ENCODE measurements around the gene MINDY4.

Gene MINDY4

DNA sequence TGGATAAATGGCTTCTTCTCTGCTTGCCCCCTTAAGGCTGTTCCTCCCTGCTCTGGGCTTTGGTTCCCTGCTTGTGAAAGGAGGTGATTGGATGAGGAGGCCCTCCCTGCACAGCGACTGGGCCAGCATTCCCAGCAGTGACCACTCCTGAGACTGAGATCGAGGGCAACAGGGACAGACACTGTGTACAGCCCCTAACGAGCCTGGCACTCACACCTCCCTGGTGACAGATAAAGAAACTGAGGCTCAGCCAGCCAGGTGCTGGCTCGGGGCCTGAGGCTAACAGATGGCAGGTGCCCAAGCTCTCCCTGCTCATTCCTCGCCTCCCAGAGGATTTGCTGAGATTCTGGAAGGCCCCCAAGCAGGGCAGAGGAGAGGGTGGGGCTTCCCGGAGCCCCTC is 128.4 kb downstream of the MINDY4 start:
- no peak for DNase-seq (ENCODE audit: low read depth)
- H3K4me3 ChIP-seq (ENCODE audit: low read length), result no peak overlapping the region
- TF ChIP-seq, protein P1, sequence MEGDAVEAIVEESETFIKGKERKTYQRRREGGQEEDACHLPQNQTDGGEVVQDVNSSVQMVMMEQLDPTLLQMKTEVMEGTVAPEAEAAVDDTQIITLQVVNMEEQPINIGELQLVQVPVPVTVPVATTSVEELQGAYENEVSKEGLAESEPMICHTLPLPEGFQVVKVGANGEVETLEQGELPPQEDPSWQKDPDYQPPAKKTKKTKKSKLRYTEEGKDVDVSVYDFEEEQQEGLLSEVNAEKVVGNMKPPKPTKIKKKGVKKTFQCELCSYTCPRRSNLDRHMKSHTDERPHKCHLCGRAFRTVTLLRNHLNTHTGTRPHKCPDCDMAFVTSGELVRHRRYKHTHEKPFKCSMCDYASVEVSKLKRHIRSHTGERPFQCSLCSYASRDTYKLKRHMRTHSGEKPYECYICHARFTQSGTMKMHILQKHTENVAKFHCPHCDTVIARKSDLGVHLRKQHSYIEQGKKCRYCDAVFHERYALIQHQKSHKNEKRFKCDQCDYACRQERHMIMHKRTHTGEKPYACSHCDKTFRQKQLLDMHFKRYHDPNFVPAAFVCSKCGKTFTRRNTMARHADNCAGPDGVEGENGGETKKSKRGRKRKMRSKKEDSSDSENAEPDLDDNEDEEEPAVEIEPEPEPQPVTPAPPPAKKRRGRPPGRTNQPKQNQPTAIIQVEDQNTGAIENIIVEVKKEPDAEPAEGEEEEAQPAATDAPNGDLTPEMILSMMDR (conservative IDR thresholded peaks at IDR 0.05; ENCODE audit: low read depth, low read length), result no peak

DNA sequence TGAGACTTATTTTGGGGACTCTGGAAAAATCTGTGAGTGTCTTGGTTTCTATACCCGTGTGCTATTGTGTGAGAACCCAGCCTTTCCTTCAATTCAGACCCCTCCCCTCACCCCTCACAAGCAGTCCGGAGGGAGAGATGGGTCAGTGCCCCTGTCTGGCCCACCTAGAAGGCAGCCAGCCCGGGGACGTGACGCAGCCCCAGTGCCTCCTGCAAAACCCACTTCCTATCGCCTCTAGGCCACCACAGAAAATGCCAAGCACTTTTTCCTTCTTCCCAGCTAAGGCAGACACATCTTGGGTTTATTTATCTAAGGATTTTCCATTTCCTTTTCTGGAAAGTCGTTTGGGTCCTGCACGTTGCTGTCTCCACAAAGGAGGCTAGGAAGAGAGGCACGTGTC is 128.8 kb downstream of the MINDY4 start:
- no peak overlapping the region for H3K4me3 ChIP-seq (ENCODE audit: low read length)
- TF ChIP-seq, protein P1 (conservative IDR thresholded peaks at IDR 0.05; ENCODE audit: low read depth, low read length), result no peak
- no peak for DNase-seq (ENCODE audit: low read depth)

DNA sequence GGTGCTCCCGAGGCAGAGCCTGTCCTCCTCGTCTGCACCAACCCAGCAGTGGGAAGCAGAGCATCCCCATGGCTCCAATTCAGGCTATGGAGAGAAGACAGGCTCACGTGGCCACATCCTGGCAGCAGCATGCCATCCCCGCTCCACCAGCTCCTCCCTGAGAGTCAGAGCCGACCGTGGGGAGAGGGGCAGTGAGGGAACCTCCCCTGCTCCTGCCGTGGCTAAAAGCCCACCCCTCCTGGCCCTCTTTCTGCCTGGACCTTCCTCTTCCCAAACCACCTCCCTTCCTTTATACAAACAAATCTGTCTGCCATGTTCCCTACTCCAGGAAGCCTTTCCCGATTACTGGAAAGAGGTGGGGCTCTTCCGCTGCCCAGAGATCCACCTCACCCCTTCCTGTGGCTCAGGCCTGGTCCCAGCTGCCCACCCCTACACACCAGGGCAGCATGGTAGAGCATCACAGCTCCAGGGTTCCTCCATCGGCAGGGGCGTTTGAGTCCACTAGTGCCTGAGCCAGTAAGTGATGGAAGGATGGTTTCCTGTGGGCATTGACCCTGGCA is 129.7 kb downstream of the MINDY4 start:
- DNase-seq (ENCODE audit: low read depth), result no peak
- TF ChIP-seq, protein P1 (conservative IDR thresholded peaks at IDR 0.05; ENCODE audit: low read depth, low read length), result no peak
- H3K4me3 ChIP-seq (ENCODE audit: low read length), result no peak overlapping the region

DNA sequence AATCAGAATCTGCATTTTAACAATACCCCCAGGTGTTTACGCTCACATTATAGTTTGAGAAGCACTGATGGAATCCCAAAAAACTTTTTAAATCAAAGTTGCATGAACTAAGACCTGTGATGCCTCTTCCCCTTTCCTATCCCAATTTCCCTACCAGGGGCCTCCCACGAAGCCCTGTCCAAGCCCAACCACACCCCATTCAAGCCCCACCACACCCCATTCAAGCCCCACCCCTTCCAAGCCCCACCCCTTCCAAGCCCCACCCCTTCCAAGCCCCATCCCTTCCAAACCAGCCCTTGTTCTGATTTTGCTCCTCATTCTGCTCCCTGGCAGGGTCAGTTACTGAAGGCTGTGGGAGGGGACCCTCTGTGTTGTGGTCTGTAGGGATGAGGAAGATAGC is 130.6 kb downstream of the MINDY4 start:
- DNase-seq (ENCODE audit: low read depth), result no peak
- TF ChIP-seq, protein P1 (conservative IDR thresholded peaks at IDR 0.05; ENCODE audit: low read depth, low read length), result no peak
- no peak overlapping the region for H3K4me3 ChIP-seq (ENCODE audit: low read length)

DNA sequence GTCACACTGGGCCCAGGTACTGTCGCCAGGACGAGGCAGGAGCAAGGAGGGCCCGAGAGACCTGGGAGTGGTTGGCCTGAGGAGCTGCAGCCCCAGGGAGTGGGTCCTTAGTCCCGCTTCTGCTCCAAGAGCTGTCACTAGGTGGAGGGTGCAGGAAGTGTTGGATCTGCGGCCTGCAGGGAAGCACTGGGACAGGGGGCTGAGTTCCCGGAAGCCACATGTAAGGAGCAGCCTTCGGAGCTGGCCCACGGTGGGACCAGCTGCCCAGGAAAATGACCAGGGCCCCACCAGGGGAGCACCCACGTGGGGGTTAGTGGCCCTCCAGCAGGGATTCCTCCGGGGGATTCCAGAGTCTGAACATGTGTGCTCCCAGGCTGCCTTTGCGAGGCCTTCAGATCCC is 131.2 kb downstream of the MINDY4 start:
- TF ChIP-seq, protein P1 (conservative IDR thresholded peaks at IDR 0.05; ENCODE audit: low read depth, low read length), result no peak
- no peak overlapping the region for H3K4me3 ChIP-seq (ENCODE audit: low read length)
- no peak for DNase-seq (ENCODE audit: low read depth)

DNA sequence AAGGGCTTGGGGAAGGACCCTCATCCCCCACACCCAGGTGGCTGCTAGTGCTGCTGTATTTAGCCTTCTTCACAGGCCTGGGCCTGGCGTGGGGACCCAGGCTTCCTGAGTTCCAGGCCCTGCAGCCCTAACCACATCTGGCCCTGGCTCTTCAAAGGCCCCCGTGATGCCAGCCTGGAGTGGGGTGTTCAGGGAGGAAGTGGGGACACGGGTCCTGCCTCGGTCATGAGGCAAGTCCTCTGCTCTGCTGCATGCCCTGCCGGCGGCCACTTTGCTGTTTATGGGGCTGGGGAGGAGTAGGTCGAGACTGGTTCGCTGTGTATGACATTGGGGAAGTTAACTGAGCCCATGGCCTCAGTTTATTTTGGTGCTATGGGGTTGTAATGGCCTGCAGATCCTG is 131.9 kb downstream of the MINDY4 start:
- H3K4me3 ChIP-seq (ENCODE audit: low read length), result no peak overlapping the region
- TF ChIP-seq, protein P1 (conservative IDR thresholded peaks at IDR 0.05; ENCODE audit: low read depth, low read length), result no peak
- no peak for DNase-seq (ENCODE audit: low read depth)

DNA sequence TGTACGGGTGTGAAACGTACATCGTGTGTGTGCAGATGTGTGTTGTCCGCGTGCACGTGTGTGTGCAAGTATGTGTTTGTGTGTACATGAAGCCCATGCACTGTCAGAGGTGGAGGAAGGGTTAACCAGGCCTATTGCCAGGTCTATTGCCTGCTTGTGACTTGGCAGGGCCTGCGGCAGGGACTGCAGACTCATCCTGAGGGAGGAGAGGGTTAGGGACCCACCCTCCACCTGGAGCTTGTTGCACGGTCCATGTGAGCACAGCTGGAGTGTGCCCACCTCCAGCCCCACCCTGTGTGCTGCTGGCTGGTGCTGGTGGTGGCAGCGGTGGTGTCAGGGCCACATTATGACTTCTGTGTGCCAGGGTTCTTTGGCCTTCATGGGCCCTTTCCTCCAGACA is 133.3 kb downstream of the MINDY4 start:
- no peak for DNase-seq (ENCODE audit: low read depth)
- TF ChIP-seq, protein P1 (conservative IDR thresholded peaks at IDR 0.05; ENCODE audit: low read depth, low read length), result no peak
- H3K4me3 ChIP-seq (ENCODE audit: low read length), result no peak overlapping the region
